HPDE6-E6E7 (cell line): Measurements from ENCODE around the gene TMBIM4.

Source experiments
- DNase-seq: peaks from one replicate; pipeline ENCODE4 v3.0.0; 2011; ENCODE audit warnings: missing footprints; ENCODE audit errors: extremely low spot score

Gene TMBIM4

DNA sequence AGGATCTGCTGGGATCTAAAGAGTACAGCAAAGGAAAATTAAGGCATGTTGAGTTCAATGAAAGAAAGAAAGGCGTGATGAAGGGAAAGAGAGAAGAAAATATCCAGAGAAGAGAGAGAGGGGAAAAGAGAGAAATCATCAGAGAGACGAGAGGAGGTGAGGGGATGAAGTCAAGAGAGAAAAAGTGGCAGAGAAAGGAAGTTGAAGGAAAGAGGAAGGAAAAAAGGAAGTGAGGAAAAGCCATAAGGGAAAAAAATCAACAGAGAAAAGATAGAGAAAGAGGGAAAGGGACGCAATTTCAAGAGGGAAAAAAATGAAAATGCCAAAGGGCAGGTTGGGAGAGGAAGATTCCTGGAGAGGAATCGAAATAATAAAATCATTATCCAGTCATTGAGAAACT lies 79.6 kb downstream of the TMBIM4 start:
- DNase-seq, result no peak

DNA sequence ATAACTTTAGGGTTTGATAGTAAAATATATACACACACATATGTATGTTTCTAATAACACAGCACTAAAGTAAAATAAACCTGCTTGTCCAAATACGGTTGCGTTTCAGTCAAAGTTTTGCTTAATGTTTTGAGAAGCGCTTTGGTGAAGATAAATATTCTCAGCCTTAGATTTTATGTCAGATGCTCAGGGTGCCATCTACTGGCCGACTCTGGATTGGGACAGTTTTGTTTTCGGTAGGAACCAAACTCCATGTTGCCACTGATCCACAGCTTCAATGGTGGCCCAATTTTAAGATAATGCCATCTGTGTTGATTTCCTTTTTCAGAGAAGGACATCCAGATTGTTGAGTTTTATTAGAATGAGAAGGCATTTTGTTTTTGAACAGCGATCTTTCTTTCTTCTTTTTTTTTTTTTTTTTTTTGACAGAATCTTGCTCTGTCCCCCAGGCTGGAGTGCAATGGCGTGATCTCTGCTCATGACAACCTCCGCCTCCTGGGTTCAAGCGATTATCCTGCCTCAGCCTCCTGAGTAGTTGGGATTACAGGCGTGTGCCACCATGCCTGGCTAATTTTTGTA lies 82.3 kb downstream of the TMBIM4 start:
- DNase-seq, result peak; percentile 16

GRCh38 chr12:66085998-66086397 lies 83.8 kb downstream of the TMBIM4 start:
- no peak for DNase-seq
